ENCODE data around the gene MRPS18A. TPM values are rescaled to one million over a fixed set of nuclear protein-coding genes. Genes with fewer than 3 reads are reported as not detected.

The MRPS18A gene
- total RNA-seq, 2 experiments from 2014 or later: 41.0 to 47.4 TPM

GRCh38 chr6:43713643-43714310 is 26.2 kb upstream of the MRPS18A start:
- Mint-ChIP-seq H3K27ac (no peak overlapping the region), H3K4me1 (peaks cover 21% of the 10 kb centered on the region), H3K36me3 (no peaks in the 10 kb centered on the region), H3K27me3 (peaks cover 23% of the 10 kb centered on the region), H3K4me3 (no peak overlapping the region), H3K9me3 (ENCODE audit: low read depth) (no peaks in the 10 kb centered on the region)
- CTCF ChIA-PET: interaction anchor here (2.1 kb wide), 1 partner anchor 60 kb away, joined by 7 read pairs; no protein-coding TSS in a partner anchor
- DNase-seq: no peak
- ATAC-seq: no peak

GRCh38 chr6:43712579-43712978 is 25.0 kb upstream of the MRPS18A start:
- CTCF ChIA-PET: interaction anchor here (0.7 to 1.2 kb wide), 2 partner anchors 45 to 645 kb away, joined by 3 read pairs; no protein-coding TSS in a partner anchor
- H3K27me3 Mint-ChIP-seq: peaks cover 23% of the 10 kb centered on the region
- no peak for DNase-seq
- H3K27ac Mint-ChIP-seq: no peak overlapping the region
- no peak for ATAC-seq
- H3K4me1 Mint-ChIP-seq: peaks cover 21% of the 10 kb centered on the region
- no peaks in the 10 kb centered on the region for H3K36me3 Mint-ChIP-seq
- no peak overlapping the region for H3K4me3 Mint-ChIP-seq
- no peaks in the 10 kb centered on the region for H3K9me3 Mint-ChIP-seq (ENCODE audit: low read depth)

GRCh38 chr6:43710576-43710975 is 23.0 kb upstream of the MRPS18A start:
- no peaks in the 10 kb centered on the region for H3K9me3 Mint-ChIP-seq (ENCODE audit: low read depth)
- H3K4me3 Mint-ChIP-seq: no peak overlapping the region
- H3K27ac Mint-ChIP-seq: no peak overlapping the region
- no peak for DNase-seq
- CTCF ChIA-PET: interaction anchor here (3.2 kb wide), 1 partner anchor 64 kb away, joined by 10 read pairs; no protein-coding TSS in a partner anchor
- no peaks in the 10 kb centered on the region for H3K36me3 Mint-ChIP-seq
- peaks cover 35% of the 10 kb centered on the region for H3K27me3 Mint-ChIP-seq
- peaks cover 31% of the 10 kb centered on the region for H3K4me1 Mint-ChIP-seq
- no peak for ATAC-seq

- Mint-ChIP-seq H3K27me3 (peaks cover 42% of the 10 kb centered on the region), H3K4me3 (no peak overlapping the region), H3K36me3 (no peaks in the 10 kb centered on the region), H3K9me3 (ENCODE audit: low read depth) (no peaks in the 10 kb centered on the region), H3K27ac (no peak overlapping the region), H3K4me1 (peaks cover 32% of the 10 kb centered on the region)
- DNase-seq (no peak), ATAC-seq (no peak)
- CTCF ChIA-PET: interaction anchor here (0.7 to 3.2 kb wide), 4 partner anchors 15 to 65 kb away, joined by 3 to 11 read pairs (median 7); no protein-coding TSS in a partner anchor
Observed at GRCh38 chr6:43709654-43710303, 22.2 kb upstream of the MRPS18A start.

GRCh38 chr6:43708860-43709653 is 21.5 kb upstream of the MRPS18A start:
- H3K4me3 Mint-ChIP-seq: no peak overlapping the region
- peaks cover 32% of the 10 kb centered on the region for H3K4me1 Mint-ChIP-seq
- ATAC-seq (peak; percentile 29), DNase-seq (no peak)
- CTCF ChIA-PET: interaction anchor here (1.0 to 3.2 kb wide), 4 partner anchors 16 to 366 kb away, joined by 3 to 11 read pairs (median 7); no protein-coding TSS in a partner anchor
- peaks cover 44% of the 10 kb centered on the region for H3K27me3 Mint-ChIP-seq
- H3K27ac Mint-ChIP-seq: peak overlapping the region; percentile 8
- H3K9me3 Mint-ChIP-seq (ENCODE audit: low read depth): no peaks in the 10 kb centered on the region
- H3K36me3 Mint-ChIP-seq: no peaks in the 10 kb centered on the region

GRCh38 chr6:43707767-43708166 is 20.2 kb upstream of the MRPS18A start:
- no peak for ATAC-seq

GRCh38 chr6:43707269-43707668 is 19.7 kb upstream of the MRPS18A start:
- H3K36me3 Mint-ChIP-seq: no peaks in the 10 kb centered on the region
- H3K4me3 Mint-ChIP-seq: no peak overlapping the region
- no peak for DNase-seq
- no peak overlapping the region for H3K27ac Mint-ChIP-seq
- no peak for ATAC-seq
- CTCF ChIA-PET: no interaction called here
- H3K27me3 Mint-ChIP-seq: peaks cover 53% of the 10 kb centered on the region
- no peaks in the 10 kb centered on the region for H3K9me3 Mint-ChIP-seq (ENCODE audit: low read depth)
- peaks cover 32% of the 10 kb centered on the region for H3K4me1 Mint-ChIP-seq

More at GRCh38 chr6:43707767-43708166, 20.2 kb upstream of the MRPS18A start:
- H3K27me3 Mint-ChIP-seq: peaks cover 52% of the 10 kb centered on the region
- no peaks in the 10 kb centered on the region for H3K36me3 Mint-ChIP-seq
- H3K27ac Mint-ChIP-seq: no peak overlapping the region
- H3K9me3 Mint-ChIP-seq (ENCODE audit: low read depth): no peaks in the 10 kb centered on the region
- H3K4me3 Mint-ChIP-seq: no peak overlapping the region
- H3K4me1 Mint-ChIP-seq: peaks cover 32% of the 10 kb centered on the region
- CTCF ChIA-PET: interaction anchor here (2.8 kb wide), 1 partner anchor 40 kb away, joined by 11 read pairs; no protein-coding TSS in a partner anchor
- no peak for DNase-seq

- ATAC-seq (no peak), DNase-seq (no peak)
- H3K27me3 Mint-ChIP-seq: peaks cover 53% of the 10 kb centered on the region
- H3K4me3 Mint-ChIP-seq: no peak overlapping the region
- no peaks in the 10 kb centered on the region for H3K9me3 Mint-ChIP-seq (ENCODE audit: low read depth)
- H3K36me3 Mint-ChIP-seq: no peaks in the 10 kb centered on the region
- CTCF ChIA-PET: interaction anchor here (1.1 to 1.3 kb wide), 2 partner anchors 15 to 25 kb away, joined by 4 read pairs; no protein-coding TSS in a partner anchor
- peaks cover 32% of the 10 kb centered on the region for H3K4me1 Mint-ChIP-seq
- H3K27ac Mint-ChIP-seq: no peak overlapping the region
Observed at GRCh38 chr6:43706788-43707187, 19.2 kb upstream of the MRPS18A start.

GRCh38 chr6:43705996-43706395 is 18.4 kb upstream of the MRPS18A start:
- CTCF ChIA-PET: interaction anchor here (1.1 to 1.8 kb wide), 5 partner anchors 9 to 47 kb away, joined by 3 to 4 read pairs (median 4); no protein-coding TSS in a partner anchor
- no peaks in the 10 kb centered on the region for H3K9me3 Mint-ChIP-seq (ENCODE audit: low read depth)
- H3K27me3 Mint-ChIP-seq: peaks cover 54% of the 10 kb centered on the region

GRCh38 chr6:43703512-43704429 is 16.2 kb upstream of the MRPS18A start:
- Mint-ChIP-seq H3K27me3 (peaks cover 60% of the 10 kb centered on the region), H3K4me1 (peaks cover 11% of the 10 kb centered on the region), H3K9me3 (ENCODE audit: low read depth) (no peaks in the 10 kb centered on the region), H3K4me3 (no peak overlapping the region), H3K27ac (no peak overlapping the region), H3K36me3 (no peaks in the 10 kb centered on the region)
- no peak for ATAC-seq
- no peak for DNase-seq
- CTCF ChIA-PET: interaction anchor here (0.9 to 1.7 kb wide), 4 partner anchors 21 to 375 kb away, joined by 3 to 4 read pairs (median 4); no protein-coding TSS in a partner anchor

More at GRCh38 chr6:43705996-43706395, 18.4 kb upstream of the MRPS18A start:
- H3K4me1 Mint-ChIP-seq: peaks cover 26% of the 10 kb centered on the region
- no peaks in the 10 kb centered on the region for H3K36me3 Mint-ChIP-seq
- H3K4me3 Mint-ChIP-seq: no peak overlapping the region
- ATAC-seq: no peak
- DNase-seq: no peak
- H3K27ac Mint-ChIP-seq: no peak overlapping the region

- peak; percentile 53 for ATAC-seq
- DNase-seq: no peak
- H3K4me1 Mint-ChIP-seq: peaks cover 11% of the 10 kb centered on the region
- CTCF ChIA-PET: interaction anchor here (1.2 to 1.7 kb wide), 2 partner anchors 36 to 376 kb away, joined by 4 read pairs; no protein-coding TSS in a partner anchor
- peaks cover 67% of the 10 kb centered on the region for H3K27me3 Mint-ChIP-seq
- H3K4me3 Mint-ChIP-seq: no peak overlapping the region
- H3K36me3 Mint-ChIP-seq: no peaks in the 10 kb centered on the region
- no peaks in the 10 kb centered on the region for H3K9me3 Mint-ChIP-seq (ENCODE audit: low read depth)
- no peak overlapping the region for H3K27ac Mint-ChIP-seq
Observed at GRCh38 chr6:43702534-43703440, 15.2 kb upstream of the MRPS18A start.

Data from activated CD8-positive, alpha-beta memory T cell treated with anti-CD3 and anti-CD28 coated beads, Interleukin-2, amount 10 ng/mL, durations not matched to agents 7 days and 5 days (primary cell).